Measurements from ENCODE around the gene NDUFS5. TPM values are rescaled to one million over a fixed set of nuclear protein-coding genes. Genes with fewer than 3 reads are reported as not detected.
A peak's percentile ranks its signal among the peaks of the same experiment; 100 is the strongest.

The NDUFS5 gene
- total RNA-seq, 4 donors from 2014 or later, result 99.9 to 418 (median 312) TPM

GRCh38 chr1:39045231-39045630 lies 19.1 kb downstream of the NDUFS5 start:
- H3K27ac ChIP-seq, result no peak overlapping the region
- WGBS, 2 donors (ENCODE audit: low coverage in 1 of 2), result 82% methylated on average over 8 of the region's 8 CpGs; no CpG with 5 or more reads in 1 of the 2 donors
- H3K4me3 ChIP-seq, result no peak overlapping the region
- H3K4me1 ChIP-seq, result no peaks in the 10 kb centered on the region
- in situ Hi-C loops (cut with MboI; ENCODE audit: low pct_ligation_motif_present in 1 of 4, low pct_unique_long_range_greater_than_20kb in 1 of 4, low sequenced_read_pairs in 3 of 4), result no loop called here
- H3K36me3 ChIP-seq, result peaks cover 0 to 12% (median 2%) of the 10 kb centered on the region in 4 donors
- TF ChIP-seq POLR2AphosphoS5 (IDR thresholded peaks at IDR 0.05) (no peak), EP300 (IDR thresholded peaks at IDR 0.05; ENCODE audit: low read depth) (no peak), CTCF (IDR thresholded peaks at IDR 0.05) (no peak), POLR2A (IDR thresholded peaks at IDR 0.05) (no peak)
- no peak for DNase-seq
- no peaks in the 10 kb centered on the region for H3K27me3 ChIP-seq
- intact Hi-C loops (cut with DNase I; ENCODE audit: low total_unique reads), result no loop called here
- H3K9me3 ChIP-seq, result no peaks in the 10 kb centered on the region

DNA sequence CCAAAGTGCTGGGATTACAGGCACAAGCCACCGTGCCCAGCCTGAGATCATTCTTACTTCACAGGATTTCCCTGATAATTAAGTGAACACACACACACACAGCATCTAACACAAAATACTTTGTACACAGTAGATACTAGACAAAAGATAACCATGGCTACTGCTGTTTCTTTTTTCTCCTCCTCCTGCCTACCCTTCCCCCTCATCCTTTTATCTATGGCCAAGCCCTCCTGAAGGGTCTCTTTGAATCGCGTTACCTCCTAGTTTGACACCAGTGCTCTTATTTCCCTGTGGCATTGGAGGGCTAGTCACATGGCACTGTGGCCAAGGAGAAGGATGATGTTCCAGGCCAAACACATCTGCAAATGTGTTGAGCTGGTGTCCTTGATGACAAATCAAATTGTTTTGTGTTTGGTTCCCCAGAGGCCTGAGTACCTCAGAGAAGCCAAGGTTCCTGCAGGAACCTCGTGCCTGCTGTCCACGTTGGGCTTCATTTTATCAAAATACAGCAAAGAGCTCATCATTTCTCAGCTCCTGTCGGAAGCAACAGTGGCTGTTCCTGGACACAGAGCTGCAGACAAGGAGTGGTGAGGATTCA lies 20.6 kb downstream of the NDUFS5 start:
- H3K27ac ChIP-seq, result peak overlapping the region in 3 of 4 donors; percentile 7 to 47 (median 42)
- in situ Hi-C loops (cut with MboI; ENCODE audit: low pct_ligation_motif_present in 1 of 4, low pct_unique_long_range_greater_than_20kb in 1 of 4, low sequenced_read_pairs in 3 of 4) (no loop called here), intact Hi-C loops (cut with DNase I; ENCODE audit: low total_unique reads) (no loop called here)
- H3K36me3 ChIP-seq, result peaks cover 0 to 4% (median 1%) of the 10 kb centered on the region in 4 donors
- TF ChIP-seq CTCF (IDR thresholded peaks at IDR 0.05) (no peak), EP300 (IDR thresholded peaks at IDR 0.05; ENCODE audit: low read depth) (no peak), POLR2A (IDR thresholded peaks at IDR 0.05) (no peak), POLR2AphosphoS5 (IDR thresholded peaks at IDR 0.05) (no peak)
- H3K27me3 ChIP-seq, result no peaks in the 10 kb centered on the region
- WGBS, 2 donors (ENCODE audit: low coverage in 1 of 2), result 85% methylated on average over 6 of the region's 6 CpGs; no CpG with 5 or more reads in 1 of the 2 donors
- DNase-seq, result no peak
- no peaks in the 10 kb centered on the region for H3K9me3 ChIP-seq
- no peaks in the 10 kb centered on the region for H3K4me1 ChIP-seq
- no peak overlapping the region for H3K4me3 ChIP-seq

- TF ChIP-seq EP300 (IDR thresholded peaks at IDR 0.05; ENCODE audit: low read depth) (no peak), POLR2AphosphoS5 (IDR thresholded peaks at IDR 0.05) (no peak), CTCF (IDR thresholded peaks at IDR 0.05) (no peak), POLR2A (IDR thresholded peaks at IDR 0.05) (no peak)
- H3K4me3 ChIP-seq, result no peak overlapping the region
- H3K9me3 ChIP-seq, result no peaks in the 10 kb centered on the region
- H3K4me1 ChIP-seq, result no peaks in the 10 kb centered on the region
- H3K27ac ChIP-seq, result peak overlapping the region in 3 of 4 donors; percentile 7 to 47 (median 42)
- H3K27me3 ChIP-seq, result no peaks in the 10 kb centered on the region
- in situ Hi-C loops (cut with MboI; ENCODE audit: low pct_ligation_motif_present in 1 of 4, low pct_unique_long_range_greater_than_20kb in 1 of 4, low sequenced_read_pairs in 3 of 4) (no loop called here), intact Hi-C loops (cut with DNase I; ENCODE audit: low total_unique reads) (no loop called here)
- peaks cover 0 to 4% (median 0%) of the 10 kb centered on the region in 4 donors for H3K36me3 ChIP-seq
- DNase-seq, result no peak
- WGBS, 2 donors (ENCODE audit: low coverage in 1 of 2), result 70% methylated on average over 12 of the region's 12 CpGs; no CpG with 5 or more reads in 1 of the 2 donors
Measured at GRCh38 chr1:39047374-39048229, 21.5 kb downstream of the NDUFS5 start.

DNA sequence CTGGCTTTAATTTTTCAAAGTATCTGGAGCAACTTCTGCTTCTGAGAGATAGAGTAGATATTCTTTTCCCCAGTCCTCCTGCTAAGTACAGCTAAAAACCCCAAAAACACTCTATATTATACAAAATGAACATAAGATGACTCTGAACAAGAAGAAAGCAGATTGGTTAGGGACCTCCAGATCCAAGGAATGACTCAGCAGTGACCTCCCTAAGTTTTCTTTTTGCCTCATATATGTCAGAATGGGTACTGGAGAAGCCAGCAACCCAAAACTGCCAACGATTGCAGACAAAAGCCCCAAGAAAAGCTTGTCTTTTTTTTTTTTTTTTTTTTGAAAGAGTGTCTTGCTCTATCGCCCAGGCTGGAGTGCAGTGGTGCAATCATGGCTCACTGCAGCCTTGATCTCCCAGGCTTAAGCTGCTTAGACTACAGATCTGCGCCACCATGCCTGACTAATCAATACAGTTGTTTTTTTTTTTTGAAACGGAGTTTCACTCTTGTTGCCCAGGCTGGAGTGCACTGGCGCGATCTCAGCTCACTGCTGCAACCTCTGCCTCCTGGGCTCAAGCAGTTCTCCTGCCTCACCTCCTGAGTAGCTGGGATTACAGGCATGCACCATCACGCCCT lies 22.7 kb downstream of the NDUFS5 start:
- WGBS, 2 donors (ENCODE audit: low coverage in 1 of 2), result 77 to 80% methylated on average over 3 to 7 of the region's 7 CpGs
- Histone ChIP-seq H3K9me3 (no peaks in the 10 kb centered on the region), H3K27me3 (no peaks in the 10 kb centered on the region), H3K36me3 (peaks cover 0 to 4% (median 0%) of the 10 kb centered on the region in 4 donors), H3K27ac (no peak overlapping the region), H3K4me3 (no peak overlapping the region), H3K4me1 (no peaks in the 10 kb centered on the region)
- intact Hi-C loops (cut with DNase I; ENCODE audit: low total_unique reads) (no loop called here), in situ Hi-C loops (cut with MboI; ENCODE audit: low pct_ligation_motif_present in 1 of 4, low pct_unique_long_range_greater_than_20kb in 1 of 4, low sequenced_read_pairs in 3 of 4) (no loop called here)
- DNase-seq, result no peak
- TF ChIP-seq EP300 (IDR thresholded peaks at IDR 0.05; ENCODE audit: low read depth) (no peak), CTCF (IDR thresholded peaks at IDR 0.05) (no peak), POLR2A (IDR thresholded peaks at IDR 0.05) (no peak), POLR2AphosphoS5 (IDR thresholded peaks at IDR 0.05) (no peak)
